Neural progenitor cell (in vitro differentiated cells): ENCODE measurements around the gene TSNAXIP1.

Source experiments
- EZH2phosphoT487 ChIP-seq: fragments of 200-600 bp; sonication (generic); IDR thresholded peaks from 2 replicates; pipeline ENCODE4 v1.6.1; 2017; ENCODE audit warnings: antibody characterized with exemption
- TF ChIP-seq, protein P1 (sequence below): fragments of 200-600 bp; sonication (generic); IDR thresholded peaks from 2 replicates; pipeline ENCODE4 v1.5.1; 2017; ENCODE audit warnings: antibody characterized with exemption, mild to moderate bottlenecking

GRCh38 chr16:67779256-67780014 lies 27.3 kb upstream of the TSNAXIP1 start:
- no peak for TF ChIP-seq EZH2phosphoT487
- TF ChIP-seq, protein P1, sequence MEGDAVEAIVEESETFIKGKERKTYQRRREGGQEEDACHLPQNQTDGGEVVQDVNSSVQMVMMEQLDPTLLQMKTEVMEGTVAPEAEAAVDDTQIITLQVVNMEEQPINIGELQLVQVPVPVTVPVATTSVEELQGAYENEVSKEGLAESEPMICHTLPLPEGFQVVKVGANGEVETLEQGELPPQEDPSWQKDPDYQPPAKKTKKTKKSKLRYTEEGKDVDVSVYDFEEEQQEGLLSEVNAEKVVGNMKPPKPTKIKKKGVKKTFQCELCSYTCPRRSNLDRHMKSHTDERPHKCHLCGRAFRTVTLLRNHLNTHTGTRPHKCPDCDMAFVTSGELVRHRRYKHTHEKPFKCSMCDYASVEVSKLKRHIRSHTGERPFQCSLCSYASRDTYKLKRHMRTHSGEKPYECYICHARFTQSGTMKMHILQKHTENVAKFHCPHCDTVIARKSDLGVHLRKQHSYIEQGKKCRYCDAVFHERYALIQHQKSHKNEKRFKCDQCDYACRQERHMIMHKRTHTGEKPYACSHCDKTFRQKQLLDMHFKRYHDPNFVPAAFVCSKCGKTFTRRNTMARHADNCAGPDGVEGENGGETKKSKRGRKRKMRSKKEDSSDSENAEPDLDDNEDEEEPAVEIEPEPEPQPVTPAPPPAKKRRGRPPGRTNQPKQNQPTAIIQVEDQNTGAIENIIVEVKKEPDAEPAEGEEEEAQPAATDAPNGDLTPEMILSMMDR, result no peak
